HCT116 (cell line): ENCODE data around the gene OR1L8.

Source experiments
- FOSL1 ChIP-seq: IDR thresholded peaks from 2 replicates; pipeline ENCODE4 v1.6.1; 2012; ENCODE audit warnings: low read depth
- JUND ChIP-seq: IDR thresholded peaks from 2 replicates; pipeline ENCODE4 v1.6.1; 2012
- POLR2A ChIP-seq: IDR thresholded peaks from 2 replicates; pipeline ENCODE4 v1.7.0; 2011; ENCODE audit warnings: borderline replicate concordance; ENCODE audit not compliant: insufficient read depth, insufficient read length; ENCODE audit errors: extremely low read depth
- POLR2AphosphoS5 ChIP-seq: IDR thresholded peaks from 2 replicates; pipeline ENCODE4 v1.6.1; 2011; ENCODE audit warnings: mild to moderate bottlenecking, low read depth, low read length, moderate library complexity
- RAD21 ChIP-seq: IDR thresholded peaks from 2 replicates; pipeline ENCODE4 v1.6.1; 2012; ENCODE audit warnings: low read depth, mild to moderate bottlenecking
- SIN3A ChIP-seq: IDR thresholded peaks from 2 replicates; pipeline ENCODE4 v1.6.1; 2012; ENCODE audit warnings: low read depth
- SP1 ChIP-seq: IDR thresholded peaks from 2 replicates; pipeline ENCODE4 v1.6.1; 2012; ENCODE audit warnings: low read depth
- YY1 ChIP-seq: IDR thresholded peaks from 2 replicates; pipeline ENCODE4 v1.6.1; 2011; ENCODE audit warnings: low read length, low read depth, moderate library complexity, mild to moderate bottlenecking; ENCODE audit not compliant: insufficient replicate concordance; ENCODE audit errors: extremely low read depth
- TF ChIP-seq, protein P1 (sequence below), 3 experiments: fragments of 200-600 bp in 1 of 3; sonication (generic) in 1 of 3; IDR thresholded peaks in 2 of 3; conservative IDR thresholded peaks in 1 of 3; 2 replicates each; pipeline ENCODE4 v1.5.1; 2012 to 2017; ENCODE audit warnings: low read depth in 2 of 3, low read length in 2 of 3, antibody characterized with exemption in 1 of 3, borderline replicate concordance in 1 of 3, control low read depth in 1 of 3, mild to moderate bottlenecking in 1 of 3, mixed read lengths in 1 of 3, mixed run types in 1 of 3, moderate library complexity in 1 of 3; ENCODE audit not compliant: insufficient read depth in 1 of 3

GRCh38 chr9:122609804-122610203 is 26.6 kb upstream of the OR1L8 start:
- TF ChIP-seq, protein P1, sequence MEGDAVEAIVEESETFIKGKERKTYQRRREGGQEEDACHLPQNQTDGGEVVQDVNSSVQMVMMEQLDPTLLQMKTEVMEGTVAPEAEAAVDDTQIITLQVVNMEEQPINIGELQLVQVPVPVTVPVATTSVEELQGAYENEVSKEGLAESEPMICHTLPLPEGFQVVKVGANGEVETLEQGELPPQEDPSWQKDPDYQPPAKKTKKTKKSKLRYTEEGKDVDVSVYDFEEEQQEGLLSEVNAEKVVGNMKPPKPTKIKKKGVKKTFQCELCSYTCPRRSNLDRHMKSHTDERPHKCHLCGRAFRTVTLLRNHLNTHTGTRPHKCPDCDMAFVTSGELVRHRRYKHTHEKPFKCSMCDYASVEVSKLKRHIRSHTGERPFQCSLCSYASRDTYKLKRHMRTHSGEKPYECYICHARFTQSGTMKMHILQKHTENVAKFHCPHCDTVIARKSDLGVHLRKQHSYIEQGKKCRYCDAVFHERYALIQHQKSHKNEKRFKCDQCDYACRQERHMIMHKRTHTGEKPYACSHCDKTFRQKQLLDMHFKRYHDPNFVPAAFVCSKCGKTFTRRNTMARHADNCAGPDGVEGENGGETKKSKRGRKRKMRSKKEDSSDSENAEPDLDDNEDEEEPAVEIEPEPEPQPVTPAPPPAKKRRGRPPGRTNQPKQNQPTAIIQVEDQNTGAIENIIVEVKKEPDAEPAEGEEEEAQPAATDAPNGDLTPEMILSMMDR (IDR thresholded peaks at IDR 0.05 in 2 of 3, conservative IDR thresholded peaks at IDR 0.05 in 1 of 3; ENCODE audit: borderline replicate concordance in 1 of 3, insufficient read depth in 1 of 3, low read depth in 2 of 3, low read length in 2 of 3): no peak
- no peak for TF ChIP-seq RAD21
- TF ChIP-seq POLR2AphosphoS5: no peak
- no peak for TF ChIP-seq YY1
- no peak for TF ChIP-seq FOSL1
- TF ChIP-seq JUND: no peak
- TF ChIP-seq POLR2A: no peak
- TF ChIP-seq SP1: no peak
- TF ChIP-seq SIN3A: no peak
